Progenitor cell of endocrine pancreas (in vitro differentiated cells): ENCODE results near the gene CATSPERZ. TPM values are rescaled to one million over a fixed set of nuclear protein-coding genes. Genes with fewer than 3 reads are reported as not detected.

Source experiments
- DNase-seq: peaks from one replicate; pipeline ENCODE4 v3.0.0; 2021; ENCODE audit warnings: low spot score; ENCODE audit not compliant: unreplicated experiment
- H3K27ac Mint-ChIP-seq: 2 replicates; pipeline ENCODE4 v1.8.0; 2021; ENCODE audit warnings: mild to moderate bottlenecking, moderate library complexity, mixed read lengths
- H3K27me3 Mint-ChIP-seq: 2 replicates; pipeline ENCODE4 v1.8.0; 2021; ENCODE audit warnings: mixed read lengths
- H3K36me3 Mint-ChIP-seq: 2 replicates; pipeline ENCODE4 v1.8.0; 2022; ENCODE audit warnings: mixed read lengths; ENCODE audit not compliant: insufficient read depth
- H3K4me1 Mint-ChIP-seq: 2 replicates; pipeline ENCODE4 v1.8.0; 2021; ENCODE audit warnings: low read depth, mixed read lengths
- H3K4me3 Mint-ChIP-seq: 2 replicates; pipeline ENCODE4 v1.8.0; 2021; ENCODE audit warnings: low read depth, mild to moderate bottlenecking, moderate library complexity, mixed read lengths
- H3K9me3 Mint-ChIP-seq: 2 replicates; pipeline ENCODE4 v1.8.0; 2021; ENCODE audit warnings: low read depth, mixed read lengths
- CTCF ChIP-seq: fragments of 200-600 bp; sonication (generic); IDR thresholded peaks from one replicate; pipeline ENCODE4 v1.5.0; 2021; ENCODE audit warnings: antibody characterized with exemption, mild to moderate bottlenecking; ENCODE audit not compliant: unreplicated experiment
- total RNA-seq: library from RNA; stranded (reverse); gene quantifications from 2 replicates; pipeline ENCODE4 v1.2.1, GENCODE V29; 2021

Gene CATSPERZ
- total RNA-seq, 1 donor from 2014 or later: not detected

- H3K27ac Mint-ChIP-seq: peak within 1 kb of the TSS; percentile 88
- peak; percentile 84 for DNase-seq
- peak within 1 kb of the TSS; percentile 81 for H3K4me3 Mint-ChIP-seq
- H3K36me3 Mint-ChIP-seq: peaks cover 4% of the 10 kb centered on the region
- H3K9me3 Mint-ChIP-seq: no peaks in the 10 kb centered on the region
- H3K27me3 Mint-ChIP-seq: peaks cover 11% of the 10 kb centered on the region
- H3K4me1 Mint-ChIP-seq: peaks cover 7% of the 10 kb centered on the region
- no peak for TF ChIP-seq CTCF
These were observed 14.9 kb upstream of the CATSPERZ start, which contains the start of gene GPR137 for GRCh38 chr11:64284962-64285884. Gene GPR137 (plus strand): TSS chr11:64285848. CDS start chr11:64286525, 677 bp downstream.

- Mint-ChIP-seq H3K4me3 (peak overlapping the region; percentile 75), H3K4me1 (peaks cover 7% of the 10 kb centered on the region), H3K27me3 (peaks cover 19% of the 10 kb centered on the region), H3K27ac (no peak overlapping the region), H3K9me3 (no peaks in the 10 kb centered on the region), H3K36me3 (peaks cover 4% of the 10 kb centered on the region)
- no peak for DNase-seq
- no peak for TF ChIP-seq CTCF
These were observed 14.0 kb upstream of the CATSPERZ start for GRCh38 chr11:64285885-64286800.

GRCh38 chr11:64286801-64287159 lies 13.4 kb upstream of the CATSPERZ start:
- no peak for TF ChIP-seq CTCF
- DNase-seq: no peak
- peaks cover 7% of the 10 kb centered on the region for H3K4me1 Mint-ChIP-seq
- H3K27me3 Mint-ChIP-seq: peaks cover 19% of the 10 kb centered on the region
- no peak overlapping the region for H3K27ac Mint-ChIP-seq
- no peaks in the 10 kb centered on the region for H3K9me3 Mint-ChIP-seq
- peak overlapping the region; percentile 75 for H3K4me3 Mint-ChIP-seq
- peaks cover 4% of the 10 kb centered on the region for H3K36me3 Mint-ChIP-seq

- H3K27ac Mint-ChIP-seq: no peak overlapping the region
- no peak for DNase-seq
These were observed 12.3 kb upstream of the CATSPERZ start for GRCh38 chr11:64287676-64288352.

More at GRCh38 chr11:64287676-64288352, 12.3 kb upstream of the CATSPERZ start:
- peaks cover 4% of the 10 kb centered on the region for H3K36me3 Mint-ChIP-seq
- no peak for TF ChIP-seq CTCF
- no peak overlapping the region for H3K4me3 Mint-ChIP-seq
- H3K27me3 Mint-ChIP-seq: peaks cover 23% of the 10 kb centered on the region
- H3K4me1 Mint-ChIP-seq: peaks cover 7% of the 10 kb centered on the region
- H3K9me3 Mint-ChIP-seq: no peaks in the 10 kb centered on the region
